ENCODE data around the gene RARRES1.

RARRES1 gene

DNA sequence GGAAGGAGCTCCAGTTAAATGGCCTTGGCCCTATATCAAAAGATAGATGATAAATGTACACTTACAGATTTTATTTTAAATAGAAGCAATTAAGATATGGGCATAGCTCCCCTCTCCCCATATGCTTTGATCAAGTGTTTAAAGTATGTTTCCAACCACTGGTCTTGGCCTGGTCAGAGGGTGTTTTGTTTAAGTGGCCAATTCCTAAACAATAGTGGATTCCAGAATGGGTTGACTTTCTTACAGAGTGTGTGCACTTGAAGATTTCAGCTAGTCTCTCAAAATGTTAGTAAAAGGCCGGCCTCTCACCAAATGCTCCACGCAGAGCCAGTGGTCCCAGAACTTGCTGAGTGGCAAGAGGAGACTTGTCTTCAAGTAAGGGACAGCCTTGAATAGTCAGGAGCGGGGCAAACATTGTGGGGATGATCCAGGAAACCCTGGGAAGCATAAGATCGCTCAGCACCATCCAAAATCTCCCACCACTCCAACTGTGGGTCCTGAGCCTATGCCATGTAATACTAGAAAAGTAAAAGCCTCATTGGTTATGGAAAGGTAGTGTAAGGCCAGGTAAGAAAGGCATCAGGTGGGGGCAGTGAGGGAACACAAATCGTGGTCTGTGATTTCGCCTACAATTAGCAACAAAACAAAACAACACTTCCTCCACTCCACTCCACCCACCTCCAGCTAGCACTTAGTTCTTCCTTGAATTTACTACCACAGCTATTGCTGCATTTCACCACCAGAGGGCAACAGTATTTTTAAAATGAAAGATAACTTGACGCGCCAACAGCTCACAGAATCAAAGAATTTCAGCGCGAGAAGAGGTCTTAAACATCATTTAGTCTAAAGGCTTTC lies 4.8 kb downstream of the RARRES1 start:
- no peak overlapping the region for H3K27ac Mint-ChIP-seq

DNA sequence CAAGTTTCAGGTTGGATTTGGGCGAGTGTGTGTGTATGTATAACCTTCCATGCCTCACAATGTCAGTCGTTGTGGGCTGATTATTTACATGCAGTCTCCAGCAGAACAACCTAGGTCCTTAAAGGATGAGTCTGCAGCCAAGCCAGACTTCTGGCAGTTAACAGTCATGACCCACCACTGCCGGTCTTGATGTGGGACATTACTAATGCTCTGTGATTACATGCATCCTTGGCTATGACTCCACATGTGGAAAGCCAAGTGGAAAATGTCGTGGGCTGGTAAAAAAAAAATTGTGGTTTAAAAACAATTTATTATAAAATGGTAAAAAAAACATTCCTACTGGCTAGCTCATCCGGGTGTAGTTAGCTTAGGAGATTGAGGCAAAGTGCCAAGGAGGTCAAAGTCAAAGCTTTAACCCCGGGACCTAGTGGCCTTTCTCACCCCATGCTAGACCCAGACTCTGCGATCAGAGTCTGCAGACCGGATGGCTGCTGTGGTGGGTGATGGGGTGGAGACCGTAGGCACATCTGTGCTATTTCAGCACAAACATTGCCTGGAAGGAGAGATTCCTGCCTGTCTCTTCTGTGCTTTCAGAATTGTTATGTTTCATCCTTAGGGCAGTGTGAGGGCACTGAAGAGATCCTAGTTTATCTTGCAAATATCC lies 6.8 kb downstream of the RARRES1 start:
- no peak for DNase-seq
- no peak overlapping the region for H3K27ac Mint-ChIP-seq
- H3K27me3 Mint-ChIP-seq, result no peaks in the 10 kb centered on the region
- peak; percentile 60 for ATAC-seq
- H3K9me3 Mint-ChIP-seq, result no peaks in the 10 kb centered on the region
- no peak overlapping the region for H3K4me3 Mint-ChIP-seq
- peaks cover 40% of the 10 kb centered on the region for H3K4me1 Mint-ChIP-seq

More for the DNA sequence above, 4.8 kb downstream of the RARRES1 start:
- Mint-ChIP-seq H3K4me1 (peaks cover 26% of the 10 kb centered on the region), H3K4me3 (peak overlapping the region; percentile 50 to 60), H3K9me3 (no peaks in the 10 kb centered on the region), H3K27me3 (no peaks in the 10 kb centered on the region)
- DNase-seq, result peak; percentile 36 to 38
- peak; percentile 26 for ATAC-seq

DNA sequence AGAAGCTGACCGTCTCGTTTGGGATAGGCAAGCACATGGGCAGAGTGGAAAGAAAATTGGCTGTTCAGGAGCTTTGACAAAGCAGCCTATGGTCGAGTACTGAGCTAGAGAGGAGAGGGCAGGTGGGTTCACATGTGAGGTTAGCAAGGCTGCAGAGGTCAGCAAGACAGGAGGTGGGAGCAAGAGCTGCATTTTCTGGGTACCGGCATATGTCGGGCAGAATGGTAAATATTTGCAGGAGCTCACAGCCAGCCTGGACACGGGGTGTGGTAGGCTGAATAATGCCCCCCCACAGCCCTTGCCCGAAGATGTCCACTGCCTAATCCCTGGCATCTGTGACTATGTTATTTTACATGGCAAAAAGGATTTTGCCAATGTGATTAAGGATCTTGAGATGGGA lies 8.3 kb downstream of the RARRES1 start:
- Mint-ChIP-seq H3K27ac (no peak overlapping the region), H3K4me1 (peaks cover 48% of the 10 kb centered on the region), H3K4me3 (no peak overlapping the region), H3K9me3 (no peaks in the 10 kb centered on the region), H3K27me3 (no peaks in the 10 kb centered on the region)
- no peak for DNase-seq
- no peak for ATAC-seq

GRCh38 chr3:158722108-158722507 lies 10.1 kb downstream of the RARRES1 start:
- DNase-seq, result no peak
- H3K4me3 Mint-ChIP-seq, result no peak overlapping the region

GRCh38 chr3:158718490-158719170 lies 13.6 kb downstream of the RARRES1 start:
- Mint-ChIP-seq H3K27ac (no peak overlapping the region), H3K27me3 (no peaks in the 10 kb centered on the region), H3K4me1 (peaks cover 38% of the 10 kb centered on the region), H3K4me3 (no peak overlapping the region), H3K9me3 (no peaks in the 10 kb centered on the region)
- DNase-seq (no peak), ATAC-seq (no peak)

More at GRCh38 chr3:158722108-158722507, 10.1 kb downstream of the RARRES1 start:
- Mint-ChIP-seq H3K4me1 (peaks cover 36% of the 10 kb centered on the region), H3K9me3 (no peaks in the 10 kb centered on the region), H3K27ac (no peak overlapping the region), H3K27me3 (no peaks in the 10 kb centered on the region)
- ATAC-seq, result no peak

DNA sequence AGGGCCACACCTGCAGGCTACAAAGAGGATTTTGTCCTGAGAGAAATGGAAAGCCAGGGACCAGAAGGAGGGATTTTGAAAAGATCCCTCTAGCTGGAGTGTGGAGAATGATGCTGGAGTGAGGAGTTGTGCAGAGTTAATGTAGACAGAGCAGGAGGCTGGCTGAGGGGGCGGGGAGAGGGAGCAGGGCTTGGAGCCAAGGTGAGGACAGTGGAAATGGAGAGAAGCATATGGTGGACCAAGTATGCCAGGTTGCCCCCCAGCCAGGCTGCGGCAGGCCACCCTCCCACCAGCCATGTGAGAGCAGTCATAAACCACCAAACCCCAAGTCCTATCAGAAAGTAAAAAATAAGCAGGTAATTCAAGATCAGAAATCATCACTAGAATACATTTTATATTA lies 14.7 kb downstream of the RARRES1 start:
- H3K4me1 Mint-ChIP-seq, result peaks cover 38% of the 10 kb centered on the region
- DNase-seq (no peak), ATAC-seq (no peak)
- no peaks in the 10 kb centered on the region for H3K27me3 Mint-ChIP-seq
- H3K27ac Mint-ChIP-seq, result no peak overlapping the region
- no peak overlapping the region for H3K4me3 Mint-ChIP-seq
- H3K9me3 Mint-ChIP-seq, result no peaks in the 10 kb centered on the region

GRCh38 chr3:158713094-158713499 lies 19.2 kb downstream of the RARRES1 start:
- ATAC-seq (peak; percentile 78), DNase-seq (no peak)
- Mint-ChIP-seq H3K9me3 (no peaks in the 10 kb centered on the region), H3K27ac (peak overlapping the region in 1 of 2 donors; percentile 87), H3K4me1 (peaks cover 27% of the 10 kb centered on the region), H3K27me3 (no peaks in the 10 kb centered on the region), H3K4me3 (peak overlapping the region in 1 of 2 donors; percentile 33)

- ATAC-seq (peak; percentile 27), DNase-seq (no peak)
- Mint-ChIP-seq H3K4me3 (peak overlapping the region in 1 of 2 donors; percentile 51), H3K27ac (peak overlapping the region in 1 of 2 donors; percentile 87), H3K4me1 (peaks cover 27% of the 10 kb centered on the region), H3K27me3 (no peaks in the 10 kb centered on the region), H3K9me3 (no peaks in the 10 kb centered on the region)
Measured at GRCh38 chr3:158712443-158712842, 19.8 kb downstream of the RARRES1 start.

GRCh38 chr3:158711886-158712285 lies 20.4 kb downstream of the RARRES1 start:
- peak; percentile 35 for ATAC-seq
- DNase-seq, result no peak
- peaks cover 27% of the 10 kb centered on the region for H3K4me1 Mint-ChIP-seq
- peak overlapping the region; percentile 87 to 89 for H3K27ac Mint-ChIP-seq
- H3K27me3 Mint-ChIP-seq, result no peaks in the 10 kb centered on the region
- no peaks in the 10 kb centered on the region for H3K9me3 Mint-ChIP-seq
- peak overlapping the region in 1 of 2 donors; percentile 51 for H3K4me3 Mint-ChIP-seq

DNA sequence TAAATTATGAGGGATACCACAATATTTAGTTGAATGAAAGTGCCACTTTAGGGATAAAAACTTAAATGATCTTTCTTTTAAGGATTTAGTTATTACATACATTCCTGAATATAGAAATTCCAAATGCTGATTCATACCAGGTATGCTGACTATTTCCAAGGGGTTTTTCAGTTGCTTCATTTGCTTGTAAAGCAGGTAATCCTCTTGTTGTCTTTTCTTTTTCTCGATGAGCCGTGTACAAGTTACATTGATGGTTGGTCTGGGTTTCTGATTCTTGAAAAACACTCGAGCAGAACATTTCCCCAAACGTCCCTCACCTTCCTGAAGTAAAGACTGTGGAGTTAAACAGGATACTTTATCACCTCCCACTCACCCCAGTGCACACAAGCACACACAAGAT lies 21.7 kb downstream of the RARRES1 start:
- H3K4me1 Mint-ChIP-seq, result peaks cover 27% of the 10 kb centered on the region
- ATAC-seq, result no peak
- DNase-seq, result no peak
- no peak overlapping the region for H3K4me3 Mint-ChIP-seq
- no peak overlapping the region for H3K27ac Mint-ChIP-seq
- H3K9me3 Mint-ChIP-seq, result no peaks in the 10 kb centered on the region
- no peaks in the 10 kb centered on the region for H3K27me3 Mint-ChIP-seq

DNA sequence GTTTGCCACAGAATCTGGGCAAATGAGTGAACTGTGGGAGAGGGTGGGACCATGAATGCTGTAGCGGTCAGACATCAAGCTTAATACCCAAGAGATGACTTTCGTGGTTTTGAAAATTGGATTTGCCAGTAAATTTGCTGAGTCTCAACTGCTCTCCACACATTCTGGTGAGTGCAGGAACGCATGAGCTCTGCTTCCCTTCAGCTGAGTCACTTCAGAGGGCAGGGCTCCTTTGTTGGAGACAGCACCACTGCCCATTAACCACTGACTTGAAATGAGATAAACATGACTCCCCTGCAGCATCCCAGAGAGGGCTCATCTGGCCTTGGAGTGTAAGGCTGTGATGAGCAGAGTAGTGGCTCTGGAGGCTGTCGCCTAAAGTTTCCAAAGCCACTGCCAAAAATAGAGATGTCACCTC lies 22.6 kb downstream of the RARRES1 start:
- H3K27ac Mint-ChIP-seq, result no peak overlapping the region
- H3K4me1 Mint-ChIP-seq, result peaks cover 27% of the 10 kb centered on the region
- ATAC-seq, result no peak
- no peaks in the 10 kb centered on the region for H3K27me3 Mint-ChIP-seq
- DNase-seq, result no peak
- H3K9me3 Mint-ChIP-seq, result no peaks in the 10 kb centered on the region
- H3K4me3 Mint-ChIP-seq, result no peak overlapping the region

- H3K4me1 Mint-ChIP-seq, result no peaks in the 10 kb centered on the region
Measured at GRCh38 chr3:158703566-158703965, 28.7 kb downstream of the RARRES1 start.

GRCh38 chr3:158702815-158703481 lies 29.3 kb downstream of the RARRES1 start:
- Mint-ChIP-seq H3K4me1 (no peaks in the 10 kb centered on the region), H3K4me3 (no peak overlapping the region), H3K9me3 (no peaks in the 10 kb centered on the region), H3K27me3 (no peaks in the 10 kb centered on the region), H3K27ac (no peak overlapping the region)
- ATAC-seq (no peak), DNase-seq (no peak)

More at GRCh38 chr3:158703566-158703965, 28.7 kb downstream of the RARRES1 start:
- ATAC-seq (no peak), DNase-seq (no peak)
- Mint-ChIP-seq H3K4me3 (no peak overlapping the region), H3K27ac (peak overlapping the region in 1 of 2 donors; percentile 36), H3K27me3 (no peaks in the 10 kb centered on the region), H3K9me3 (no peaks in the 10 kb centered on the region)

DNA sequence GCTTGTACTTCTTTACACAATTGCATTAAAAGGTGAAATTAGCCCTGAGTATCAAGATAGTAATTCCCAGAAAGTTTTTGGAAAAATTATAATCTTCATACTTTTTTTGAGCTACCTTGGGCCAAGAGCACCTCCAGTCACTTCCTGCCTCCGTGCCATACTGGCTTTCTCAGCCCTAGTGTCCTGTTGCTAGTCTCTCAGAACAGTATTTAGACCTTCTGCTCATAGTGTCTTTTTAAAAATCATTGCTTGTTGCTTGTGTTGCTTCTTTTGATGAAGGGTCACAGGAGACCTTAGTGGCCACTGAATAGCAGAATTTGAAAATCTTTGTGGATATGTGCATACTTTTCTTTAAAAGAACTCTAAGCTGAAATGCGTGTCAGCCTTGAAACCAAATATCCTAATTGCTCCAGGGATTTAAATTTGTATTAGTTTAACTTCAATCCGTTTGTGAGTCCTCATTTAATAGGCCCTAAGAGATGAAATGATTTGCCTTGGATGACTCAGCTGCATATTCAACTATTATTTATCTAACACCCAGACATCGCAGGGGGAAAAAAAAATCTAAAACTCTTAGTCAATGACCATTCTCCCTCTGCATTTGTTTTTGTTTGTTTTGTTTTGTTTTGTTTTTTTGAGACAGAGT lies 30.7 kb downstream of the RARRES1 start:
- H3K9me3 Mint-ChIP-seq, result no peaks in the 10 kb centered on the region
- DNase-seq (no peak), ATAC-seq (no peak)
- no peaks in the 10 kb centered on the region for H3K4me1 Mint-ChIP-seq
- no peak overlapping the region for H3K27ac Mint-ChIP-seq
- H3K27me3 Mint-ChIP-seq, result no peaks in the 10 kb centered on the region
- H3K4me3 Mint-ChIP-seq, result no peak overlapping the region

DNA sequence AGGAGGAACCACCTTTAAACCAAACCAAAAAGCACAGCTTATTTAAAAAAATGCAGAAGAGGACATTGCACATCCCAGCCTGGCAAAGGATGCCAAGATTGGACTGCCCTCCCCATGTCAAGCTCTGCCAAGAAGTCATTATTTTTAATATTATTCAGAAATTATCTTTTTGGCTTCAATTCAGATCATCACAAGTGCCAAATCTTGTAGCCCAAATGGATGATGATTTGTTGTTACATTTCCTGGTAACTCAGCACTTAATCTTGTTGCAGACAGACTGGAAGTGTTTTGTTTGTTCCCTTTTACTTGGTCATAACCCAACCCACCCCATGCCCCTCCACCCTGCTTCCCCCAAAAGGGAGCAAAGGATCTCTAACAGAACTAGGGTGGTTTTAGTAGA lies 31.7 kb downstream of the RARRES1 start:
- H3K27ac Mint-ChIP-seq, result no peak overlapping the region
- no peak for DNase-seq
- no peaks in the 10 kb centered on the region for H3K4me1 Mint-ChIP-seq
- H3K9me3 Mint-ChIP-seq, result no peaks in the 10 kb centered on the region
- H3K4me3 Mint-ChIP-seq, result no peak overlapping the region
- ATAC-seq, result no peak
- no peaks in the 10 kb centered on the region for H3K27me3 Mint-ChIP-seq
